Activated gamma-delta T cell treated with Interleukin-2 at 50 U/mL for 16 hours (primary cell): ENCODE measurements around the gene TRPM1.

Experiments used
- DNase-seq: peaks from one replicate; pipeline ENCODE4 v3.0.0-alpha.2; 2020

Gene TRPM1

DNA sequence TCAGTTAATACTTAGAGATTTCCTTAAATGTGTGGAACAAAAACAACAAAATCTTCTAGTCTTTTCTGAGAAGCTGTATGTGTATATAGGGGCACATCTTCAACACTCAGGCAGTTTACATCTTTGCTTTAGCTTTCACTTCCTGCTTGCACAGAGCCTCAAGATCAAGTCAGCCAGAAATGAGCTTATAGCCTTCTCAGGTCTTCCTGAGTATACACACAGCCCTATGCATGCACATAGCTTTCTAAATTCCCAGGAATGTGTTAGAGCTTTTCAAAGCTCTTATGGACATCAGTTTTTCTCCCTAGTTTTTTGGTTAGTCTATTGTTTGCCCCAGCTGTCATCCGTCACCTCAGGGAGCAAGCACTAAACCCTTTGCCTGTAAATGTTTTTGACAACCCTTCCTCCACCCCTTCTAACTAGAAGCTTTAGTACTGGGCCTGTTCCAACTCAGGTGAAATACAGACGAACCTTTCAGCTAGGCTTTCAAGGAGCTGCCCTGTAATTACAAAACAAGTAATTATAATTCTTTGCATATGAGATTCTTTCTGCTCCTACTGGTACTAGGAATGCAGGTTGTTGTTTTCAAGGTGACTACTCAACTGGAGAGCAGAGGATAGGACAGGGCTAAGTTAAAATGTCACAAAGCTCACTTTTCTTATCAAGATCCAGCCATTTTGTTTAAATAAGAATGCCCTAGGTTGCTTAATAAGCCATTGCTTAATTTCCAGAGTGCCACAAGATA lies 87.5 kb downstream of the TRPM1 start:
- DNase-seq: no peak

DNA sequence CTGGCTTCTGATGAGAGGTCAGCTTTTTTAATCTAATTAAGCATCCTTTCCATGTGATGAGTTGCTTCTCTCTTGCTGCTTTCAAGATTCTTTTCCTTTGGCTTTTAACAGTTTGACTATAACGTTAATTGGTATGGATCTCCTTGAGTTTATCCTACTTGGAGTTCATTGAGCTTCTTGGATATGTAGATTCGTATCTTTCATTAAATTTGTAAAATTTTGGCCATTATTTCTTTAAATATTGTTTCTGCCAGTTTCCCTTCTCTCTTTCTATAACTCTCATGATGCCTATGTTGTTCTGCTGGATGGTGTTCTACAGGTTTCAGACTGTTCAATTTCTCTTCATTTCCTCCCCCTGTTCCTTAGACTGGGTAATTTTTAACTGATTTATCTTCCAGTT lies 89.1 kb downstream of the TRPM1 start:
- no peak for DNase-seq

DNA sequence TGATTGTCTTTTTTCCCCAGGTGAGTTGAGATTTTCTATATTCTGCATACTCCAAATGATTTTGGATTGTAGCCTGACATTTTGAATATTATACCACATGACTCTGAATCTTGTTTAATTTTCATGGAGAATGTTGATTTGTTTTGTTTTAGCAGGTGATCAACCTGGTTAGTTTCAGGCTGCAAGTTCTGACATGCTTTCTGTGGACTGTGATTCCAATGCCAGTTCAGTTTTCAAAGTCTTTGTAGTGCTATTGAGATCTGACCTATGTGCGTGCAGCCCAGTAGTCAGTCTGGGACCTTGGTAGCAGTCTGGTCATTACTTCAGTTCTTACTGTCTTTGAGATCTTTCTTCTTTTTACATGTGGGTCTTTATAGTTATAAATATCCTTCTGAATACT lies 91.5 kb downstream of the TRPM1 start:
- no peak for DNase-seq

DNA sequence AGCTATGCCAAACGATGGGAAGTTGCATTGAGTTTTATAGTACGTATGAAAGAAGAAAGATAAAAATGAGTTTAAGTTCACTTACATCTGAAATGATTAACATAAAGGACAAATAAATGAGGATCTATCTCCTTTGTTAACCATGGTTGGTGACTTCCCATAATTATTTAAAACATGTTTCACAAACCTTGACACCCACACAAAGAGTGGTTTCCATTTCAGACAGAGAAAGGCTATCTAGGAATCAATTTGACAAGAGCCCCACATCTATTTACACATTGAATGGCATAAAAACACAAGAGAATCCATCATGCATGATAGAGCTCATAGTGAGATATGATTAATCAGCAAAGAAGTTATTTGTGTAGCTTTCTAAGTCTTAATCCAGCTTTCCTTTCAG lies 95.9 kb downstream of the TRPM1 start:
- no peak for DNase-seq

DNA sequence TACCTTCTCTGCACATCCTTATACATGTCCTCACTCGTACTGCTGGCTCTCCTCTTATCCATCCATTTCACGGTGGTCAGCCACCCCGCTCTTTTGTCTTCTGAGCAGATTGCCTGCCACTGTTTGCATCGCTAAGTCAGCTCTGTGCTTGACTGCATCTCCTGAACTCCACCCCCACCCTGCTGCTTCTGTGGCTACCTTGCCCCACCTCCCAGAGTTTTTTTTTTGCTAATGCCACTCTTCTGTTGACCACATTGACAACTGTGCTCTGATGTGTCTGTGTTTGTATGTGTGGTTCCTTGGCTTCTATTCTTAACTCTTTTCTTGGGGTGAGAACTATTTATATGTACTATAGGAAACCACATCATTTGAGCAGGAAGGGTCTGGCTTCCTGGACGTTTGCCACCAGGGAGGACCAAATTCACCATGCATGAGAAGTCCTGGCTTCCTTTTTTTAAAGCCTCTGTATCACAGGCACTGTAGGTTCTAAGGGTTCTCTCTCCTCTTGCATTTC lies 97.2 kb downstream of the TRPM1 start:
- peak; percentile 20 for DNase-seq

DNA sequence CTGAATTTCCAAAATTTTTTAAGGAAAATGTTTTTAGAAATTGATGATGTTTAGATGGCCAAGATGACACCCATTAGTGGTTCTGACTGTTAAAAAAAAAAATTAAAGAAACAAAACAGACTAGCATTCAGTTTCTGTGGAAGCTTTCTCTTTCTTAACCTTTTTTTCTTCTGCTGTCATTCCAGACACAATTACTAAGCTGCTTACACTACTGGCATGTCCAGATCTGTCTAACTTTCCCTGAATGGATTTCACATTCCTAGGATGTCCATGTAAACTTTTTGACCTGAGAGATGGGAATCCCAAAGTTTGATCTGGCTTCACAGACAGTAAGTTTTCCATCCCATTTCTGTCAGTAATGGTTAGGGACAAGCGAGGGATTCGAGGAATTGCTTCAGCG lies 99.8 kb downstream of the TRPM1 start:
- DNase-seq: no peak

DNA sequence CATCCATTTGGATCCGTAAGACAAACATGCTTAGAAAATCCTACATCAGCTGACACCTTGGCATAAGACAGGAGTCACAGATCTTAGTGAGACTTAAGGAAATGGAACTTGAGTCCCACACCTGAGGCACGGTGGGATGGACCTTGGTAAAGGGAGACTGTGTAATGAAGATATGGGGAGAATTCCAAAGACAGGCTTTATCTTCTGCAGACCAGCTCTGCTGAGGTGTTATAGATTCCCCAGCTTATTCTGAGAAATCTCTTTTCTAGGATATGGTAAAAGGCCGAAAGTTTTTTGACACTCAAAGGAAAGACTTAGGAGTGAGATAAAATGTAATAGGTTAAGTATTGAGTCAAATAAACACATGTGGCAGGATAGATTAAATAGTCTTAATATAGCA lies 101.8 kb downstream of the TRPM1 start:
- DNase-seq: no peak

DNA sequence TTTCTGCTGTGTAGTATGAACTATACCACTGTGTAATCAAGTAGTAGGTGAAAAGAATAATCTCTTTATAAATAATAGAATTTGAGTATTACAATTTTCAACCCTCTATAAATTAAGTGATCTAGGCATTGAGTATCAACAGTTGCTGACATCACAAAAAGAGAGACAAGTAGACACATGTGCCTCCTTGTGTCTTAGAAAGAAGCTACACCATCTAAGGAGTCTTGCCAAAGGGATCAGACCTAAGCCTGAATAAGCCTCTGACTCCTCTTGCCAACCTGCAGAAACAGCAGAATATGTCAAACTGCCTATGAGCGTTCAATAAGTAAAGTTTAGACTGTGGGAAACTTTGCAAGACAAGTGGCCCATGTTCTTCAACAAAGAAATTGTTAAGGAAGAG lies 104.3 kb downstream of the TRPM1 start:
- DNase-seq: no peak

DNA sequence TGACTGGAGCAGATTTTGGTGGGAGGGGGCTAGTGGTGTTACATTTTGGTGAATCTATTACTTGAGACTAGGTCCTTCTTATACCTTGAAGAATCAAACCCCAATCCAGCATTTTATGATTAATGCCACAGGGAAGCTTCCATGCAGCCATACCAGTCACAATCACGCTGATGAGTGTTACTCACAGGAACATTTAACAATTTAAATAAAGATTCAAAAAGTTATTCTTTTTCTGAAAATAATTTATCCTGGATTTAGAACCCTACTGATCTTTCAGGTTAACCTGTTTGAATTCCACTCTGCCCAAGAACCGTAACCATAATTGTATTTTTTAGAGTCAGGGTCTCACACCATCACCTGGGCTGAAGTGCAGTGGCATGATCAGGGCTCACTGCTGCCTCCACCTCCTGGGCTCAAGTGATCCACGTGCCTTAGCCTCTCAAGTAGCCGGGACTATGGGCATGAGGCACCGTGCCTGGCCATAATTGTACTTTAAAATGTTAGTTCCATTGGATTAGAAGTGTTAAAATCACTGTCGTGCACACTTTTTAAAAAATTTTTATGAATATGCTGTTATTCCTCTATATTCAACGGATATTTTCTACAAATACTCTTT lies 109.2 kb downstream of the TRPM1 start:
- DNase-seq: no peak

DNA sequence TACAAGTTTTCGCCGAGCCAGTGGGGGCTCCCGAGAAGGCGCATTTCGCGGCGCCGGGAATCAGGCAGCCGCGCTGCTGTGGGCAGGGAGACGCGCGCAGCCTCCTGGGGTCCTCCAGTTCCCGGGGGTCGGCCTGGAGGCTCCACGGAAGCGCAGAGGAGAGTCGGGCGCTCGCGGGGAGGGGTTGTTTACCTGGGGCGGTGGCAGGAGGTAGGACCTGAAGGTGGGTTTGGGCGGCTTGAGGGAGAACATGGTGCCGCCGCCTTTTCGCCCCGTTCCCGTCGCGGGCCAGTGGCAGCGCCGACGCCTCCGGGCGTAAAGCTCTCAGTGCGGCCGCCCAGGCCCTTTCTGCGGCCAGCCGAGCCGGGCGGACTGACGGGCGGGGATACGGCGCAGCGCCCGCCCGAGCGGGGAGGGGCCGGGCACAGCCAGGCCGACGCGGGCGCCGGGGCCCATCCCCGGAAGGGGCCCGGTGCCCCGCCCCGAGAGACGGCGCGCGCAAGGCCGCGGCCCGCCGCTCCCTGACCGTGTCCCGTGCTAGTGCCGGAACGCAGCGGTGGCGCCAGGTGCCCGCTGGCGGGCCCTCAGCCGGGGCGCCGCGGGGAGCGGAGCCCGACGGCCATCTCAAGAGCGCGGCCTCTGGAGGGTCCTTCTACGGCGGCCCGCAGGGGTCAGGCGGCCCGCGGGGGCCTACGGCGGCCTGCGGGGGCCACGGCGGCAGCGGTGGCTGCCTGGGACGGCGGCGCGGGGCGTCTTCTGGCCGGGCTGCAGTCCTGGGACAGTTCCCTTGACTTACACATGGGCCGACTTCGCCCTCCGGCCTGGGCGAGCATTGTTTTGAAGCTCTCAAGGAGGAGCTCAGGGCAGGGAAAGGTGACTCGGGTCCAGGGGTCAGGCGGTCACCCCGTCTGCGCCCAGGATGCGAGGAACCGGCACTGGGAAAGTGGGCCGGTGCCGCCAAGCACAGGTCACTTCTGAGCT lies 110.0 kb downstream of the TRPM1 start, which contains the start of gene MTMR10:
Gene MTMR10 (minus strand): TSS at position 374 of the 981 bp plus-strand sequence. CDS start 122 bp downstream, at position 252.
- peak; percentile 65 for DNase-seq

DNA sequence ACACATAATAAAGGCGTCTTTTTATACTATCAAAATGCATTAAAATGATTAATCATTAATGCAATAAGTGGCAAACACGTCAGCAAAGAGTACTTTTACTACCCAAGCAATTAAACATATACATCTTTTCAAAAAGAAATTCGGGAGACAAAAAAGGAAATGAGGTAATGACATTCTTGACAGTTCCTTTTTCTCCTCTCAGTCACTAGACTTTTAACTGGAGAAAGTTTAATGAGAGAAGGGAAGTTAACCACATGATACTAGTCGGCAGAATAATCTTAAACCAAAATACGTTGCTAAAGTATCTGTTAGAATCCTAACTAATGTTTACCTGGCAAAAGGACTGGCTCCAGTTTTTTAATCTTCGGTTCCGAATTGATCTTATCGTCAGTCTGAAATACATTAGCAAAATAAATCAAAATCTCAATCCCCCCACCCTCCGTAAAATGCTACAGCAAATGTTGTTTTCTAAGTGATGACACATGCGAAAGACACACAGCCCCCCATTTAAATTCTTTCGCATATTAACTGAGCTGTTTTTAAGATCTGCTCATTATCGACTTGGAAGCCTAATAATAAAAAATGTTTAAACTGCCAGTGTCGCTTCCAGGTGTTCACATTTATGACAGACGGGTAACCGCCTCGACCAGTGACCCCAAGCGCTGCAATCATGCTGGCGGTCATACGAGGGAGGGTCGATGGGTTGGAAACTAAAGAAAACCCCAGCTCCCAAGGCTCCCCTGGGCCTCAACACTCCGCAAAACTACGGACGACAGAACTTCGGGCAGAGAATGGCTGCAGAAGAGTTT lies 110.9 kb downstream of the TRPM1 start:
- DNase-seq: no peak

DNA sequence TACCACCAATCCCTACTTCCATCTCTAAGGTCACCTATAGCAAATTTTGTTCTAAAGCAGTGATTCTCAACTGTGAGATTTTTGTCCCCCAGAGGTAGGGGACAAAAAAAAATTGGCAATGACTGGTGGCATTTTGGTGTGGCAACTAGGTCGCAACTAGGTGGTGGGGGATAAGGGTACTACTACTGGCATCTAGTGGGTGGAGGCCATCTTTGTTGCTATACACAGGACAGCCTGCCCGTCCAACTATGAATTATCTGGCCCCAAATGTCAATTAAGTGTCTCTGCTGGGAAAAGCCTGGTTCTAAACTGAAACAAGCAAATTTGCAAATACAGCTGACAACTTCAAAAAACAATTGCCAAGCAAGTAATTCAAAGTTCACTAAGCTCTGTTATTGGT lies 111.5 kb downstream of the TRPM1 start:
- DNase-seq: no peak

DNA sequence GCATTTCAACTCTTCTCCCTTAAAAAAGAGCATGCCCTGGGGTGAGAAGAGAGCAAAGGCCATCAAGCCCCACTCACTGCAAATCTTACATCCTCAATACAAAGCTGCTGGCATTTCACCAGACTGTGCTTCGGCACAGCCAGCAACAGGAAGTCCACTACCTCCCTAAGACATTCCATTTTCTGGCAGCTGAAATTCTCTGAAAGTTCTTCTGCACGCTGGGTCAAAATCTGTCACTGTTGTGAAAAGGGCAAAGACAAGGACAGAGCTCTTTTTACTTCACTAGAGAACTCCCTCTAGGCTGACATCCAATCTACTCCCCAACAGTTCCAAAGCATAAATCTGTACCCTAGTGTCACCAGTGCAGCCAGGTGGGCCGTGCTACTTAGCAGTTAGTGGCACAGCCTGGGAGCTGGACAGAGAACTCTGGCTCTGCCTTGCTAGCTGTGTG lies 116.4 kb downstream of the TRPM1 start:
- no peak for DNase-seq

DNA sequence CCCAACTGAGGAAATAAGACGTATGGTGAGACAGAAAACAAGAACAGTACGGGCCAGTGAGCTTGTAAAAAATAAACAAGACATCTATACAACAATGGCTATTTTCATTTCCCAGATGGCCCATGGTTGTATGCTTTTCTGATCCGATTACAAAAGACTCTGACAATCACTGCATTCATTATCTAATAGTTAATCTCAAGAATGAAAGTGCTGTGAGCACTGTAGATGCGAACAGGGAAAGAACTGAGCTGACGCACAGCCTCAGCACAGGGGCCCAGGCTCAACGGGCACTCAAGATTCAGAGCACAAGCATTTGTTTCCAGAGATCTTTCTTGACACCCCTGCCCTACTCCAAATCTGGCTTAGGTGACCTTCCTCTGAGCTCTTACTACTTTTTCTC lies 117.0 kb downstream of the TRPM1 start:
- no peak for DNase-seq

DNA sequence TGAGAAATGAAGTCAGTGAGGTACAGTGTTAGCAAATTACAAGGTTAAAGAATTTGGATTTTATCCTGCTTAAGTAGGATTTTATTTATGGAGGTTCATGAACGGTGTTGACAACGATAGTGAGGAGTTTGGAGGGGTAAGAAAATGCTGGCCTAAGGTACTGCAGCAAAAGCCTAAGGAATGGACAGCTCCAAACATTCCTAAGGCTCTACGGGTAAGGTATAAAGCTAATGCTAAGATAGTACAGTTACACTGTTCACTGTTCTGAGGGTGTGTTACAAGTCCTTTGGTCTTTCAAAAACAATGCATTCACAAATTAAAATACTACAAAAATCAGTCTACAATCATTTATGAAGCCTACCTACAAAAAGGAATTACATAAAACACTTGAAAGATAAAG lies 117.4 kb downstream of the TRPM1 start:
- no peak for DNase-seq

DNA sequence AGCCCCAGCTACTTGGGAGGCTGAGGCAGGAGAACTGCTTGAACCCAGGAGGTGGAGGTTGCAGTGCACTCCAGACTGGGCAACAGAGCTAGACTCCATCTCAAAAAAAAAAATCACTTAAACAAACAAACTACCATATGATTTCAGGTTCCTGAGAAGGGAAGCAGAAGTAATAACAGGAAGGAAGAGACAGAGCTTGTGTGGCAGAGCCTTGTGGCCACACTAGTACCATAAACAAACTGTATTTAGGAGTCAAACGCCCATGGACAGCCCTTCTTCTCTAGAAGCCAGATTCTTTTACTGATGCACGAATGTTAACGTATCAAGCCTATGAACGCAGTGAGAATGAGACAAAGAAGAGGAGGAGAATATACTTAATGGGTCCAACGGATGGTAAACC lies 122.1 kb downstream of the TRPM1 start:
- DNase-seq: no peak

DNA sequence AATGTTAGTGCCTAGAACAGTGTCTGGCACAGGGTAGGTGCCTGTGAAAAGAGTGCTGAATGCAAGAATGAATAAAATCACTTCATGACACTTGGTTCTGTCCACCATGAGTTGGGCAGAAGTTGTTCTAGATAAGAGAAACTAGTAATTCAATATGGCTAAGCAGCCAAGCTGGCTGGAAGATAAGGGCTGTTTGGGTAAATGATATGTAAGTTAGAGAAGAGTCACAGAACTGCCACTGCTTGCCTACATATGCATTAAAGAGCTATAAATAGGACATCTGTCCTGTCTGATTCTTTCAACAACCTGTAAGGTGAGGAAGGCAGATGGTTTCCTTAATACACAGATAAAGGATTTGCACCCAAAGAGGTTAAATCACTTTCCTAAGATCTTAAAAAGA lies 123.2 kb downstream of the TRPM1 start:
- no peak for DNase-seq

DNA sequence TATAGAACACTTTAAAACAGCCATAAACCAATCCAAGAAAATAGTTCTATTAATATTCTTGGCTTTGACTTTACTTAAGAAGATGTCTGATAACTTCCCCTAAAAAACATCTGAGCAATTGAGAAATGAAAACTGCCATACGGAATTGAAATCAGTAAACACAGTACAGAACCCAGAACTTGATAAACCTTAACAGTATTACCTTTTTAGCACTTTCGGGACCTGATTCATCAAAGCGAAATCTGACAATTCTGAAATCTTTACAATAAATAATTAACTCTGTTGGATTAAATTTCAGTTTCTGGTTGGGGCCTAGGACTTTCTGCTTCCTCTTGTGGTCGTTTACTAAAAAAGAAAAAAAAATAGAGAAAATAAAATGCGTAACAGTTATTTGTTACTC lies 127.4 kb downstream of the TRPM1 start:
- no peak for DNase-seq

DNA sequence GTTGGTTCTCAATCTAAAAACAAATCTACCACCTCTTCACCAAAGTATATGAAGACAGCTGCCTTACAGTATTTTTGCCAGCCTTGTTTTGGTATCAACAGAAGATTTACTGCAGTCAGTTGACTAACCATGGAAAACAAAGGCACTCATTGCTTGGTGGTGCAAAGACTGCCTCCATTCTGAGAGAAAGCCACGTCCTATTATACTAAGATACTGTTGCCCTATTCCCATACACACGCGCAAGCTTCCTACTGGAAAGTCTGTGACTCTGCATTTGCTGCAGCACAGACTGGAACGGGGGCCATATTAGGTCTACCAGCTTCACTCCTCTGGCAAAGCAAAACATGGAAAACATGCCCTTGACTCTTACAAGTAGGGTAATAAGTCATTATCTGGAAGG lies 128.1 kb downstream of the TRPM1 start:
- DNase-seq: no peak

DNA sequence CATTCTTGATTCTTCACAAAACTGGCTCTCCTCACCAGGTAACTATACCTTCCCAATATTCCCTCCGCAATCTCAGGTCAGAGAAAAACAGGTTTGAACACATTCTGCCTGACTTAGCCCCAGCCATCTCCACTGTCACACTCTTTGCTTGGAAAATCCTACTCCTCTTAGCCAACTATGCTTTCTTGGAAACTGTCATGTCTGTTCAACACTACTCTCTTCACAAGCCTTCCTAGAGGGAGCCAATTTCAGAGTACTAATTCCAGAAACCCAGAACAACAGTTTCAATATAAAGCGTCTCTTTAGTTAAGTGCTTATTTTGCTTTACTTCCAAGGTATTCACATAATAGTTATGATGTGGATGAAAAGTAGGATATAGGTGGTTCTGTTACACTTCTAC lies 131.8 kb downstream of the TRPM1 start:
- no peak for DNase-seq

DNA sequence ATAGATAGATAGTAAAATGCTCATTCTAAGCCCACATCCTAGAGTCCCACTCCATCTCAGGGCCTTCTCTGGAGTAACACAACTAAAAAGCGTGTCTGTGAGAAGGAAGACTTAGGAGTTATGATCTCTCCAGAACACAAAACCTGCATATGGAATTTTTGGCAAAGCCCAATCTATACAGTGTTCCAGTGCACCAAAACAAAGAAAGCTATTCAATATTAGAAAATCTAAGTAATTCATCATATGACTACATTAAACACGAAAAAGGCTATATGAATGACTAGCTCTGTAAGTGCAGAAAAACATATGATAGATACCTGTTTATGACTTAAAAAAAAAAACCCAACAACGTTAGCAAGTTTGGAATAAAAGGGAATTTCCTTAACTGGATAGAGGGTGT lies 137.8 kb downstream of the TRPM1 start:
- no peak for DNase-seq

DNA sequence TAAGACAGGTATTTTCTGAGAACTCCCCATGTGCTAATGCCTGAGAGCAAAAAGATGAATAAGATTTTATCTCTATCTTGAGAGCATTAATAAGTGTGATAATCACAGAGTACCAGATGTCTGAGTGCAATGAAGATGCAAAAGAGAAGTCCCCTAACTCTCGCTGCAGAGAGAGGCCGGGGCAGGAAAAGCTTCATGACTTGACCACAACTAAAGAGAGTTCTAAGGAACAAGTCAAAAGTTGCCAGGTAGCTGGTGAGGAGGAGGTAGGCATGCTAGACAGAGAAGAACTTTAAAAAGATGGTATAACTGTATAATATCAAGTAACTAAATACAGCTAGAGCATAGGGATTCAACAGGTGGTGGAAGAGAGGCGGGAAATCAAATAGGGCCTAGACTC lies 138.9 kb downstream of the TRPM1 start:
- no peak for DNase-seq
